GM19455 (cell line): Measurements from ENCODE around the gene PLCL2.

Experiments used
- ATAC-seq: cut with Tn5 transposase; IDR thresholded peaks from one replicate; pipeline ENCODE4 v1.9.1; 2021; ENCODE audit not compliant: unreplicated experiment

PLCL2 gene

GRCh38 chr3:16890597-16891333 lies 6.0 kb downstream of the PLCL2 start:
- no peak for ATAC-seq

- no peak for ATAC-seq
These were observed 9.0 kb downstream of the PLCL2 start for GRCh38 chr3:16893618-16894200.

DNA sequence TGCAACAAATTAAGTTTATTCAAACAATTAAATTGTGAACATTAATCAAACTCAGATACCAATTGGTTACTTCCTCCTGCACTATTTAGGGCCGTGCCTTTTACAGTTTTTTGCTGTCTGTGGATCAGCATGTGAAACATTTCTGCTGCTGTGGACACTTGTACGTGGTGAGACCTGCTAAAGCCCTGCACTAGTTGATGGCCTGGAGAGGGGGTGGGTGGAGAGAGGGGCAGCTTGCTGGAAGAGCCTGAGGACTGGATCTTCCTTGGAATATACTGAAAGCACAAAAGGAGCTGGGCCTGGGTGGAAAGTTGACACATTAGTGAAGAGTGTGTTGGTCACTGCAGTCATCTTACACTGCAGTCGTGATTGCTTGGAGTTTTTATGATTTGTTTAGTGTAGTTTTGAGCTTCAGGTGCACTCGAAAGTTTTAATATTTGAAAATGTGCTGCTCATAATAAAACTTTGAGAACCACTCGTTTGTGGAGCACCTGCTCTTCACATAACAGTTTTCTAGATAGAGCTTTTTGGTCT lies 11.4 kb downstream of the PLCL2 start:
- ATAC-seq: no peak

GRCh38 chr3:16896820-16897219 lies 12.1 kb downstream of the PLCL2 start:
- no peak for ATAC-seq

GRCh38 chr3:16897254-16897926 lies 12.6 kb downstream of the PLCL2 start:
- ATAC-seq: peak; percentile 75

DNA sequence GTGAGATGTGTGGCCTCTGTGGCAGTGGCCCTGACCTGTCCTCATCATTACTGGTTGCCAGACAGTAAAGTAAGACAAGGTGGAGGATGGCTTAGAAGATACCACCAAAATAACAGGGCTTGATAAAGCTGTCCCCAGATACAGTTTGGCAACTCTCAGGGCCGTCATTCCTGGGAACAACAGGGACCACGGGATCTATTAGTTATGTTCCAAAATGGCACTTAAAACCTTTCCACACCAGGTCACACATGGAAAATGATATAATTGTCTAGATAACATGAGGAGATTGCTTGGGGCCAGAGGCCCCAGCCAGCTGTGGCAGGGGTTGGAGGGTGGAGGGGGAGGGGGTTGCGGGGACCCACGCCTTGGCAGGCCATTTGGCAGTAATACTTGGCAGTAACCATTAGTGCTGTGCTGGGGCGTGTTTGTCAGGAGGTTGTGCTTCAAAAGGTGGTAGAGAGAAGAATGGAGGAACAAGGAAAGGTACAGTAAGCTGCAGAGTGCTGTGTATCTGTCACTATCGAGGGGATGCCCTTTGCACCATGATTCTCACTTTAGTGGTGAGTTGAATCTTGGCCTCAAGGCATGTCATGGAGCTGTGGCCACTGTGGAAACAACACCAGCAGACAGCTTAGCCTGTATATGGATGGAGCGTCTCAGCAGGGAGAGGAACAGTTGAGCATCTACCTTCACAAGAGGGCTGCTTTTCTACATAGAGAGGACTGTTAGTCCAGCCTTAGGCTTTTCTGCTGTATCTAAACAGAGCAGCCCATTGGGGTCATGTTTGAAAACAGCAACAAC lies 14.0 kb downstream of the PLCL2 start:
- no peak for ATAC-seq

DNA sequence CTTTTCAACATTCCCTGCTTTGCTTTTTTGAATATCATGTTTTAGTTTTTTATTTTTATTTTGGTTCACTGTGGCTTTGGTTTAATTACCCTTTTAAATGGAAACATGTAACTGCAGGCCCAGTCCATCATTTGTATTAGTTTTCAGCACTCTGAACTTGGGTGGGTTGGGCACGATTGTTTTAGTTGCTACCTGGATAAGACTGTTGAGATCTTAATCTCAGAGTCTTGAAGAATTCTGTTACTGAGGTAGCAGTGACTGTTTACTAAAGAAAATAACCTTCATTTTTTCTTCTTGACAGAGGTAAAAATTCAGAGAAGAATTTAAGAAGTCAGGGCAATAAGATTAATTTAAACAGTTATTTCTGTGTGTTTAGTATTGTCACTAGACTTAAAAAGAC lies 15.2 kb downstream of the PLCL2 start:
- ATAC-seq: no peak

DNA sequence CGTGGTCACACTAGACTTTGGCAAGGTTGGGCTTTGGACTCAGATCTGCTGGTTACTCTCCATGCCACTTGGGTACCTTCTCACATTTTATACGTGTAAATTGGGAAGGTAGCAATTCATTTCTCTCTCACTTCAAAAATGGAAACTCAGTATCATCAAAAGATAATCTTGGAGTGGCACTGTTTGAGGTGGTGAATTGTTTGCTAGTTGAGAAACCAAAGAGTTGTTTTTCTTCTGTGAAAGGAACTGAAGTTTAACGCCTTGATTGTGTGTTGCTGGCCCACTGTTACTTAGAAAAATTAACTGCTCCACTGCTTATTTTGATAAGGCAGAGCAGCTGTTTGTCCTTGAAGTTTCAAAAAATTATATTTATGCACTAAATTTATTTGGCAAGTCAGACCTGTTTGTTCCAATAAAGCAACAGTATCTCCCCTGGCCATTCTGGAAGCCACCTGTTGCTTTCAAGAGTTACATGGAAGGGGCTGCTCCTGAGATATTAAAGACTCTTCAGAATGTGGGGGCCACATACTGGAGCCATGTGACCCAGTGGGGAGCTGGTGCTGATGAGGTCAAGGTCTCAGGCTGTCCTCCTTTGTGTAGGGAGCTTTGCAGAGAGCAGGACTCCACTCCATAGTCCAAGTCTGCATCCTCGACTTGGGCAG lies 16.2 kb downstream of the PLCL2 start:
- ATAC-seq: no peak

- no peak for ATAC-seq
These were observed 20.0 kb downstream of the PLCL2 start for GRCh38 chr3:16904423-16905417.

GRCh38 chr3:16905704-16906103 lies 20.9 kb downstream of the PLCL2 start:
- no peak for ATAC-seq

GRCh38 chr3:16906682-16907081 lies 21.9 kb downstream of the PLCL2 start:
- no peak for ATAC-seq

GRCh38 chr3:16907243-16907642 lies 22.5 kb downstream of the PLCL2 start:
- peak; percentile 64 for ATAC-seq

DNA sequence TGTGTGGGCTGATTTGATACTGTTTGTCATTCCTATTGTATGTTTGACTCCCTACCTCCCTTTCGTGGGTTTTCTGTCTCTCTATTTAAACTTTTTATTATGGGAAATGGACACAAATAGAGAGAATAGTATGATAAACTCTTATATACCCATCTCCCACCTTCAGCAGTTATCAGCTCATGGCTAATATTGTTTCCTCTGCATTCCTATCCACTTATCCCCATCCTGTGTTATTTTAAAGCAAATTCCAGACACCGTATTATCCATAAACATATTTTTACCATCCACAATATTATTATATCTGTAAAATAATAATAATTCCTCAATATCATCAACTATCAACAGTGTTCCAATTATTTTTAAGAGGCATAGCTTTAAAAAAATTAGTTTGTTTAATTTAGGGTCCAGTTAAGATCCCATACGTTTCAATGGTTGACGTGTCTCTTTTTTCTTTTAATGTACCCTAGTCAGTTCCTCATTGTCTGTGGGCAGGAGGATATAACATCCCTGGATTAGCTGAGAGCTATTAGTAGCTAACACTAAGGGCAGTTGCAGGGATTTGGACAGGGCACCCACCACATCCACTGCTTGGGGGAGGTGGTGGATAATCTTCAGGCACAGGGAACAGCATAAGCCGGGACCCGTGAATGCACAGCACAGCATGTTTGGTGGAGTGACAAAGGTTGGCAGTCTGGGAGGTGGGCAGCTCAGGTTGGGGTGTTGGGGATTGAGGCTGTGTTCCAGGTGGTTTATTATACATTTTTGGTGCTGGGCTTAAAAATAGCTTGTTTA lies 23.5 kb downstream of the PLCL2 start:
- no peak for ATAC-seq

GRCh38 chr3:16908896-16909295 lies 24.1 kb downstream of the PLCL2 start:
- no peak for ATAC-seq

DNA sequence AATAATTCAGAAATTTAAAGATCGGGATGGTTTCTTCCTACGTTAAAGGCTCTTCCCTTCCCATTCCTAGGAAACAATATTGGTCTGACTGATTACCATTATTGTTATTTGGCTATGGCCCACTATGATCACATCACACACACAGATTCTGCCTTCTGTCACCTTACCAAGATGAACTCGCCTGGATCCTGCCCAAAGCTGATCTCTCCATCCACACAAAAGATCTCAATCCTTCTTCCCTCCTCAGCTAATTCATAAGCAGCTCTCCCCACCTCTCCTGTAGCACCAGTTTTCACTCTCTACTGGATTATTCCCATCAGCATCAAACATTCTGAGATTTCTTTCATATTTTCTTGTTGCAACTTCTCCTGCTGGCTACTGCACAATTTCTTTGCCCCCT lies 25.0 kb downstream of the PLCL2 start:
- ATAC-seq: no peak

GRCh38 chr3:16910207-16910606 lies 25.5 kb downstream of the PLCL2 start:
- no peak for ATAC-seq

DNA sequence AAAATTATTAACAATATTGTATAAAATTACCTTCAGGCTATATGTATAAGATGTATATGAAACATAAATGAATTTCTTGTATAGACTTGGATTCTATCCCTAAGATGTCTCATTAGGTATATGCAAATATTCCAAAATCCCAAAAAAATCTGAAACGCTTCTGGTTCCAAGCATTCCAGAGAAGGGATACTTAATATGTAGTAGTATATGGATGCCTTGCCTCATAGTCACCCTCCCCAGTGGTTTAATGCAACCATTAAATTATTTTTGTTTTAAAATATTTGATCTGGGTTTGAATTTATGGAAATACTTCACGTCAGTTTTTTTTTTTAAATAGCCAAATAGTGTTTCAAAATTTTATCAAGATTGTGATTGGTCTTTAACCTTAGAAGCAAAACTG lies 27.2 kb downstream of the PLCL2 start:
- no peak for ATAC-seq

GRCh38 chr3:16912400-16913263 lies 27.9 kb downstream of the PLCL2 start:
- peak; percentile 93 for ATAC-seq
